Endodermal cell (in vitro differentiated cells): ENCODE results near the gene HIGD1C. TPM values are rescaled to one million over a fixed set of nuclear protein-coding genes. Genes with fewer than 3 reads are reported as not detected.

Source experiments
- DNase-seq: peaks from one replicate; pipeline ENCODE4 v3.0.0-alpha.2; 2017
- H3K27ac ChIP-seq: 2 replicates; pipeline ENCODE4 v1.5.1; 2013; ENCODE audit warnings: mild to moderate bottlenecking, low read depth, low read length, moderate library complexity
- H3K27me3 ChIP-seq: 2 replicates; pipeline ENCODE4 v1.6.1; 2013; ENCODE audit warnings: mild to moderate bottlenecking, low read length, moderate library complexity; ENCODE audit not compliant: insufficient read depth, control insufficient read depth, poor library complexity, severe bottlenecking
- H3K36me3 ChIP-seq: 2 replicates; pipeline ENCODE4 v1.7.0; 2013; ENCODE audit warnings: mild to moderate bottlenecking, low read length, moderate library complexity; ENCODE audit not compliant: control insufficient read depth, insufficient read depth
- H3K4me1 ChIP-seq: one replicate; pipeline ENCODE4 v1.7.0; 2013; ENCODE audit warnings: low read length; ENCODE audit not compliant: control insufficient read depth, insufficient read depth
- H3K4me3 ChIP-seq: 2 replicates; pipeline ENCODE4 v1.5.1; 2013; ENCODE audit warnings: mild to moderate bottlenecking, low read length, moderate library complexity
- H3K9ac ChIP-seq: 2 replicates; pipeline ENCODE4 v1.6.1; 2013; ENCODE audit warnings: mild to moderate bottlenecking, low read length, moderate library complexity; ENCODE audit not compliant: poor library complexity, severe bottlenecking; ENCODE audit errors: extremely low read depth
- H3K9me3 ChIP-seq: 2 replicates; pipeline ENCODE4 v1.6.1; 2013; ENCODE audit warnings: mild to moderate bottlenecking, low read length, moderate library complexity; ENCODE audit not compliant: control insufficient read depth
- H3K27ac Mint-ChIP-seq: 2 replicates; pipeline ENCODE4 v1.8.0; 2020; ENCODE audit warnings: mixed read lengths
- H3K27me3 Mint-ChIP-seq: 2 replicates; pipeline ENCODE4 v1.8.0; 2021; ENCODE audit warnings: mild to moderate bottlenecking, mixed read lengths; ENCODE audit not compliant: insufficient read depth
- H3K36me3 Mint-ChIP-seq: 2 replicates; pipeline ENCODE4 v1.8.0; 2020; ENCODE audit warnings: low read depth, mixed read lengths
- H3K4me1 Mint-ChIP-seq: 2 replicates; pipeline ENCODE4 v1.8.0; 2020; ENCODE audit warnings: mixed read lengths
- H3K4me3 Mint-ChIP-seq: 2 replicates; pipeline ENCODE4 v1.8.0; 2020; ENCODE audit warnings: mild to moderate bottlenecking, moderate library complexity, mixed read lengths
- H3K9me3 Mint-ChIP-seq: 2 replicates; pipeline ENCODE4 v1.8.0; 2020; ENCODE audit warnings: mild to moderate bottlenecking, mixed read lengths
- WGBS, 2 experiments: methylation state at CpG; one replicate each; pipeline versions ENCODE4 v1.1.5 to v1.1.7; 2013; ENCODE audit warnings: missing lambda C conversion rate in 2 of 2, mixed read lengths in 1 of 2; ENCODE audit not compliant: insufficient coverage in 1 of 2, insufficient read length in 1 of 2; 5-methylcytosine and 5-hydroxymethylcytosine counted together
- total RNA-seq, 2 donors: library from RNA; stranded (reverse); fragmentation: NEBNext Ultra II Directional in 1 of 2; extraction: Animal tissue kit (Norgen Biotek cat#: 25700) in 1 of 2; gene quantifications; 2 replicates in 1 of 2; 3 replicates in 1 of 2; pipeline ENCODE4 v1.2.1, GENCODE V29; 2021
- TF ChIP-seq, protein P1 (sequence below): fragments of 200-600 bp; sonication (generic); conservative IDR thresholded peaks from 2 replicates; pipeline ENCODE4 v1.5.0; 2021; ENCODE audit warnings: antibody characterized with exemption, mild to moderate bottlenecking

The HIGD1C gene
- total RNA-seq, 2 donors from 2014 or later, result not detected

DNA sequence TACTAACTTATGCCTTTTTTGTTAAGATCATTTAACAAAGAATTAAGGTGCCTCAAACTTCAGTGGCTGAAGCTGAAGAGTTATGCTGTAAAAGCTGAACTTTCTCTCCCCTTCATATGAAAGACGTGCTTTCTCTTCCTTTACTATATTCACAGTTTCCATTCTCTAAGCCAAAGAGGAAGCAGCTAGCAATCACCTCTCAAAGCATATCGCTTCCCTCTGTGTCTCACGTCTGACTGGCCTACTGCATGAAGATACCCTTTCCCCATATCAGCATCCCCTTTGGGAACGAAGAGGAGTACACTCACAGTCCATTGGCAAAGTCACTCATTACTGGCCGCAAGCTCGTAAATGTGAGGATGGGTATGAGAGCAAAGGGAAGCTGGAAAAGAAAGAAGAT is 38.9 kb downstream of the HIGD1C start:
- Histone ChIP-seq H3K4me1 (no peaks in the 10 kb centered on the region), H3K9me3 (no peaks in the 10 kb centered on the region), H3K36me3 (peaks cover 75% of the 10 kb centered on the region), H3K4me3 (no peak overlapping the region), H3K27ac (no peak overlapping the region), H3K9ac (no peak overlapping the region), H3K27me3 (no peaks in the 10 kb centered on the region)
- Mint-ChIP-seq H3K27ac (no peak overlapping the region), H3K27me3 (no peaks in the 10 kb centered on the region), H3K4me1 (peaks cover 3% of the 10 kb centered on the region), H3K36me3 (peaks cover 75% of the 10 kb centered on the region), H3K4me3 (no peak overlapping the region), H3K9me3 (no peaks in the 10 kb centered on the region)
- WGBS, 2 experiments, result 94 to 95% methylated on average over 3 to 6 of the region's 6 CpGs
- TF ChIP-seq, protein P1, sequence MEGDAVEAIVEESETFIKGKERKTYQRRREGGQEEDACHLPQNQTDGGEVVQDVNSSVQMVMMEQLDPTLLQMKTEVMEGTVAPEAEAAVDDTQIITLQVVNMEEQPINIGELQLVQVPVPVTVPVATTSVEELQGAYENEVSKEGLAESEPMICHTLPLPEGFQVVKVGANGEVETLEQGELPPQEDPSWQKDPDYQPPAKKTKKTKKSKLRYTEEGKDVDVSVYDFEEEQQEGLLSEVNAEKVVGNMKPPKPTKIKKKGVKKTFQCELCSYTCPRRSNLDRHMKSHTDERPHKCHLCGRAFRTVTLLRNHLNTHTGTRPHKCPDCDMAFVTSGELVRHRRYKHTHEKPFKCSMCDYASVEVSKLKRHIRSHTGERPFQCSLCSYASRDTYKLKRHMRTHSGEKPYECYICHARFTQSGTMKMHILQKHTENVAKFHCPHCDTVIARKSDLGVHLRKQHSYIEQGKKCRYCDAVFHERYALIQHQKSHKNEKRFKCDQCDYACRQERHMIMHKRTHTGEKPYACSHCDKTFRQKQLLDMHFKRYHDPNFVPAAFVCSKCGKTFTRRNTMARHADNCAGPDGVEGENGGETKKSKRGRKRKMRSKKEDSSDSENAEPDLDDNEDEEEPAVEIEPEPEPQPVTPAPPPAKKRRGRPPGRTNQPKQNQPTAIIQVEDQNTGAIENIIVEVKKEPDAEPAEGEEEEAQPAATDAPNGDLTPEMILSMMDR, result no peak
- DNase-seq, result no peak

DNA sequence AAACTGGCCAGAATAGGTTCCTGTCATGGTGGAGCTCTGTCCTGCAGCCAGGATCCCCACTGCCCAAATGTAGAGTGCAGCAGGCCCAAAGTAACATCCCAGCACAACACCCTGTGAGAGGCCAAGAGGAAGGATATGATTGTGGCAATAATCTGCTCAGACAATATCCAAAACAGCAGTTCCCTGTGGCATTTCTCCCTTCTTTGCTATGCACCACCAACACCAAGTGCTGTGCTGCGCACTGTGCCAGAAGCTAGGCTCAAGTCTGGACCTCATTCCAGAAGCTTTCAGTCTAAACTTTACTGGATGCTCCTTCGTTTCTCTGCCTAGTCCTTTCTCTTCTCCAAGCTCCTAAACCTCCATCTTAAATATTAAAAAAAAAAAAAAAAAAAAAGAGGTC is 40.5 kb downstream of the HIGD1C start:
- WGBS, 2 experiments, result 45 to 46% methylated on average over 2 of the region's 2 CpGs
- Mint-ChIP-seq H3K4me1 (no peaks in the 10 kb centered on the region), H3K9me3 (no peaks in the 10 kb centered on the region), H3K27me3 (no peaks in the 10 kb centered on the region), H3K4me3 (no peak overlapping the region), H3K27ac (no peak overlapping the region), H3K36me3 (peaks cover 75% of the 10 kb centered on the region)
- Histone ChIP-seq H3K9ac (no peak overlapping the region), H3K36me3 (peaks cover 80% of the 10 kb centered on the region), H3K4me3 (no peak overlapping the region), H3K27ac (no peak overlapping the region), H3K9me3 (no peaks in the 10 kb centered on the region), H3K4me1 (no peaks in the 10 kb centered on the region), H3K27me3 (no peaks in the 10 kb centered on the region)
- TF ChIP-seq, protein P1, result no peak
- DNase-seq, result no peak

DNA sequence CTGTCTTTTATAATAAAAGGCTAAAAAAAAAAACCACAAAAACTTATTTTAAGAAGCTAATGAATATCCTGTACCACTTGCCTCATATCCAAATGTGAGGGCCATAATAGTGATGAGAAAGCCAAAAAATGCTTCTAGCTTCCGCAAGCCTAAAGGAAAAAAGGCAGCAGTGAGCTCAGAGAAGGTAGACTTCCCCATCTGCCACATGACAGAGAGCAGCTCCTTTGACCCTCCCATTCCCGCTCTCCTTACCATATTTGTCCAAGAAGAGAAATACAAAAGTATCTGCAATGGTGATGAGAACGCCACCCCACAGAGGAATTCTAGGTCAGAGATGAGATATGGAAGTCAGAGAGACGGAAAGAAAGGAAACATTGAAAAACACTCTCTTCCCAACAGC is 46.7 kb downstream of the HIGD1C start:
- H3K27ac Mint-ChIP-seq, result no peak overlapping the region
- no peak overlapping the region for H3K4me3 ChIP-seq
- TF ChIP-seq, protein P1, result no peak
- no peak overlapping the region for H3K9ac ChIP-seq
- H3K9me3 ChIP-seq, result no peaks in the 10 kb centered on the region
- no peaks in the 10 kb centered on the region for H3K27me3 ChIP-seq
- no peaks in the 10 kb centered on the region for H3K9me3 Mint-ChIP-seq
- no peak for DNase-seq
- 88 to 100% methylated on average over 1 to 4 of the region's 4 CpGs for WGBS, 2 experiments
- no peaks in the 10 kb centered on the region for H3K27me3 Mint-ChIP-seq
- no peak overlapping the region for H3K4me3 Mint-ChIP-seq
- H3K4me1 Mint-ChIP-seq, result no peaks in the 10 kb centered on the region
- peaks cover 59% of the 10 kb centered on the region for H3K36me3 Mint-ChIP-seq
- H3K27ac ChIP-seq, result no peak overlapping the region
- H3K36me3 ChIP-seq, result peaks cover 66% of the 10 kb centered on the region
- H3K4me1 ChIP-seq, result no peaks in the 10 kb centered on the region
